Esophagus squamous epithelium (tissue), 5 donors: ENCODE results near the gene ARR3. TPM values are rescaled to one million over a fixed set of nuclear protein-coding genes. Genes with fewer than 3 reads are reported as not detected.
"Not testable (repeated sequence)": the region's sequence is repeated elsewhere in the genome, so short reads cannot be mapped to it uniquely, and the experiment has no call there.

Experiments used
- DNase-seq: peaks from one replicate; lab custom pipeline; 2025; lab: John Stamatoyannopoulos, UW
- H3K27ac ChIP-seq, 4 donors: fragments of 200-600 bp; sonication (generic); one replicate each; pipeline ENCODE4 v1.5.1; 2016 to 2019; ENCODE audit warnings: mild to moderate bottlenecking in 1 of 4
- H3K27me3 ChIP-seq, 4 donors: fragments of 200-600 bp; sonication (generic); 1 replicate in 3 of 4; 2 replicates in 1 of 4; pipeline versions ENCODE4 v1.5.1 to v1.6.0; 2017 to 2021; ENCODE audit warnings: antibody characterized with exemption in 1 of 4
- H3K36me3 ChIP-seq, 3 donors: fragments of 200-600 bp; sonication (generic); one replicate each; pipeline ENCODE4 v1.5.1; 2016 to 2019
- H3K4me1 ChIP-seq, 3 donors: fragments of 200-600 bp; sonication (generic); one replicate each; pipeline ENCODE4 v1.5.1; 2017 to 2019
- H3K4me3 ChIP-seq, 4 donors: fragments of 200-600 bp; sonication (generic); 1 replicate in 3 of 4; 2 replicates in 1 of 4; pipeline ENCODE4 v1.5.1; 2016 to 2019; ENCODE audit warnings: mild to moderate bottlenecking in 2 of 4, moderate library complexity in 1 of 4
- H3K9me3 ChIP-seq, 3 donors: fragments of 200-600 bp; sonication (generic); one replicate each; pipeline ENCODE4 v1.5.1; 2016 to 2019
- CTCF ChIP-seq, 6 experiments: fragments of 450-650 bp in 4 of 6; fragments of 200-600 bp in 2 of 6; sonication (generic) in 2 of 6; IDR thresholded peaks; one replicate each; pipeline ENCODE4 v1.5.1; 2016 to 2019; ENCODE audit warnings: antibody characterized with exemption in 6 of 6, mild to moderate bottlenecking in 4 of 6, moderate library complexity in 4 of 6
- POLR2A ChIP-seq, 4 donors: fragments of 450-650 bp; IDR thresholded peaks; one replicate each; pipeline ENCODE4 v1.6.1; 2017; ENCODE audit warnings: antibody characterized with exemption in 4 of 4, mild to moderate bottlenecking in 4 of 4, moderate library complexity in 3 of 4
- WGBS, 2 donors: methylation state at CpG; one replicate each; pipeline ENCODE4 v1.1.5; 2018; 5-methylcytosine and 5-hydroxymethylcytosine counted together
- intact Hi-C: fragments of 100-400 bp; cut with DNase I; formaldehyde crosslinking; loops from one replicate; pipeline ENCODE4 v1.15.0; 2022
- total RNA-seq, 4 donors: library from RNA; depleted of rRNA; stranded (reverse); fragments of >200 nt; gene quantifications; one replicate each; pipeline ENCODE4 v1.1.0, GENCODE V29; 2016
- donor health status: DM: yes; HTN: yes; CAD: no.

The ARR3 gene
- total RNA-seq, 4 donors from 2014 or later = not detected

GRCh38 chrX:70234355-70234754 is 33.8 kb upstream of the ARR3 start, which contains the start of gene AWAT1:
AWAT1 (plus strand) TSS chrX:70234655; CDS start chrX:70234696, 41 bp downstream.
- no peaks in the 10 kb centered on the region for H3K27me3 ChIP-seq
- DNase-seq = no peak
- H3K36me3 ChIP-seq = no peaks in the 10 kb centered on the region
- no peaks in the 10 kb centered on the region for H3K9me3 ChIP-seq
- TF ChIP-seq POLR2A (IDR thresholded peaks at IDR 0.05) = no peak
- no peak for TF ChIP-seq CTCF (IDR thresholded peaks at IDR 0.05)
- H3K27ac ChIP-seq = no peak within 1 kb of the TSS
- H3K4me1 ChIP-seq = no peaks in the 10 kb centered on the region
- WGBS, 2 donors = 72% methylated on average over 3 of the region's 3 CpGs; no CpG with 5 or more reads in 1 of the 2 donors
- no peak within 1 kb of the TSS for H3K4me3 ChIP-seq
- intact Hi-C loops = no loop called here

- Histone ChIP-seq H3K4me3 (no peak overlapping the region), H3K36me3 (no peaks in the 10 kb centered on the region), H3K9me3 (no peaks in the 10 kb centered on the region), H3K27me3 (no peaks in the 10 kb centered on the region), H3K4me1 (no peaks in the 10 kb centered on the region), H3K27ac (no peak overlapping the region)
- intact Hi-C loops = no loop called here
- WGBS, 2 donors = 83% methylated on average over 1 of the region's 1 CpG; no CpG with 5 or more reads in 1 of the 2 donors
- TF ChIP-seq CTCF (IDR thresholded peaks at IDR 0.05) (no peak), POLR2A (IDR thresholded peaks at IDR 0.05) (no peak)
- no peak for DNase-seq
Observed at GRCh38 chrX:70240751-70241150, 27.4 kb upstream of the ARR3 start.

- no peaks in the 10 kb centered on the region for H3K36me3 ChIP-seq
- 73 to 88% methylated on average over 2 of the region's 2 CpGs for WGBS, 2 donors
- no peaks in the 10 kb centered on the region for H3K9me3 ChIP-seq
- H3K27ac ChIP-seq = no peak overlapping the region
- no peak overlapping the region for H3K4me3 ChIP-seq
- H3K4me1 ChIP-seq = no peaks in the 10 kb centered on the region
- TF ChIP-seq CTCF (IDR thresholded peaks at IDR 0.05) (no peak), POLR2A (IDR thresholded peaks at IDR 0.05) (no peak)
- intact Hi-C loops = no loop called here
- H3K27me3 ChIP-seq = no peaks in the 10 kb centered on the region
- DNase-seq = no peak
Observed at GRCh38 chrX:70241501-70241900, 26.6 kb upstream of the ARR3 start.

- intact Hi-C loops, DNase-seq, H3K27me3 ChIP-seq, H3K27ac ChIP-seq, H3K36me3 ChIP-seq, H3K9me3 ChIP-seq, H3K4me1 ChIP-seq, H3K4me3 ChIP-seq: not testable (repeated sequence)
- WGBS, 2 donors = no CpG with 5 or more reads among the region's 5 CpGs
Observed at GRCh38 chrX:70243601-70244000, 24.5 kb upstream of the ARR3 start.

GRCh38 chrX:70244881-70245280 is 23.3 kb upstream of the ARR3 start:
- Histone ChIP-seq H3K4me1 (no peaks in the 10 kb centered on the region), H3K4me3 (no peak overlapping the region), H3K36me3 (no peaks in the 10 kb centered on the region), H3K27ac (no peak overlapping the region), H3K27me3 (no peaks in the 10 kb centered on the region), H3K9me3 (no peaks in the 10 kb centered on the region)
- TF ChIP-seq POLR2A (IDR thresholded peaks at IDR 0.05) (no peak), CTCF (IDR thresholded peaks at IDR 0.05) (no peak)
- DNase-seq = no peak
- WGBS, 2 donors = 67 to 72% methylated on average over 6 of the region's 6 CpGs
- intact Hi-C loops = no loop called here

- H3K36me3 ChIP-seq = no peaks in the 10 kb centered on the region
- no peak overlapping the region for H3K4me3 ChIP-seq
- H3K27me3 ChIP-seq = no peaks in the 10 kb centered on the region
- H3K4me1 ChIP-seq = no peaks in the 10 kb centered on the region
- no peaks in the 10 kb centered on the region for H3K9me3 ChIP-seq
- WGBS, 2 donors = 90 to 95% methylated on average over 2 of the region's 2 CpGs
- no peak overlapping the region for H3K27ac ChIP-seq
- no peak for DNase-seq
- TF ChIP-seq CTCF (IDR thresholded peaks at IDR 0.05) (no peak), POLR2A (IDR thresholded peaks at IDR 0.05) (no peak)
- intact Hi-C loops = no loop called here
Observed at GRCh38 chrX:70247252-70247651, 20.9 kb upstream of the ARR3 start.
